ENCODE measurements around the gene GGCT. TPM values are rescaled to one million over a fixed set of nuclear protein-coding genes. Genes with fewer than 3 reads are reported as not detected.

The GGCT gene
- polyA plus RNA-seq, 1 donor (not counting 4 experiments of a cell fraction or from before 2014, with no cell fraction given) = 59.8 TPM

- Histone ChIP-seq H3K4me1 (ENCODE audit: control insufficient read depth, extremely low read depth, insufficient read depth, low read length) (no peaks in the 10 kb centered on the region), H3K4me3 (ENCODE audit: control insufficient read depth in 2 of 3, extremely low read depth in 1 of 3, insufficient read depth in 2 of 3, low read depth in 1 of 3, low read length in 3 of 3) (no peak overlapping the region), H3K27me3 (ENCODE audit: control insufficient read depth, extremely low read depth, insufficient read depth, low read length) (no peaks in the 10 kb centered on the region), H3K9me1 (ENCODE audit: control insufficient read depth, extremely low read depth, insufficient read depth, low read length) (no peaks in the 10 kb centered on the region), H3K79me2 (ENCODE audit: control insufficient read depth, insufficient read depth, low read length) (no peaks in the 10 kb centered on the region), H4K20me1 (ENCODE audit: control insufficient read depth, extremely low read depth, insufficient read depth, low read length) (no peaks in the 10 kb centered on the region), H2AFZ (ENCODE audit: control insufficient read depth, low read length) (no peak overlapping the region), H3K9ac (ENCODE audit: control insufficient read depth, extremely low read depth, insufficient read depth, low read length) (no peak overlapping the region), H3K36me3 (ENCODE audit: control insufficient read depth in 2 of 2, extremely low read depth in 1 of 2, insufficient read depth in 2 of 2, low read length in 2 of 2) (peaks cover 12 to 15% of the 10 kb centered on the region in 2 experiments), H3K27ac (ENCODE audit: control insufficient read depth, insufficient read depth, low read length) (no peak overlapping the region), H3K4me2 (ENCODE audit: control insufficient read depth, extremely low read depth, insufficient read depth, low read depth, low read length) (no peak overlapping the region), H3K9me3 (ENCODE audit: control insufficient read depth, low read depth, low read length) (no peaks in the 10 kb centered on the region)
- no peak for FAIRE-seq
- dilution Hi-C loops (cut with MboI; ENCODE audit: extremely low pct_ligation_motif_present, low sequenced_read_pairs) = no loop called here
- TF ChIP-seq EZH2 (IDR thresholded peaks at IDR 0.05; ENCODE audit: low read length) (no peak), CTCF (optimal IDR thresholded peaks at IDR 0.05 in 1 of 3, IDR thresholded peaks at IDR 0.05 in 1 of 3, conservative IDR thresholded peaks at IDR 0.05 in 1 of 3; ENCODE audit: extremely low read depth in 1 of 3, insufficient read depth in 2 of 3, low read length in 3 of 3) (no peak)
- DNase-seq (ENCODE audit: low read depth, low spot score) = no peak
Measured at GRCh38 chr7:30447466-30447865, 57.2 kb downstream of the GGCT start.

Other genes with a start within 250 kb of the GGCT start
- gene ZNRF2, start 220.2 kb downstream of the GGCT start, polyA plus RNA-seq = 4.0 to 7.0 TPM (median 6.0 TPM) in 3 replicates
- gene NOD1, start 26.0 kb downstream of the GGCT start, polyA plus RNA-seq = 3.4 to 4.3 TPM (median 3.9 TPM) in 3 replicates
- 277 to 545 TPM (median 411 TPM) in 3 replicates for gene GARS1, start 90.0 kb upstream of the GGCT start, polyA plus RNA-seq
- gene CRHR2, start 177.6 kb upstream of the GGCT start, polyA plus RNA-seq = not detected in 3 replicates
- not detected in 3 replicates for gene INMT, start 247.3 kb upstream of the GGCT start, polyA plus RNA-seq